ENCODE measurements around the gene HDAC11.

The HDAC11 gene

GRCh38 chr3:13466781-13467180 is 13.3 kb upstream of the HDAC11 start:
- DNase-seq = no peak

- no peak for DNase-seq
Observed at GRCh38 chr3:13470894-13471574, 9.1 kb upstream of the HDAC11 start.

- no peak for DNase-seq
Observed at GRCh38 chr3:13472286-13472685, 7.8 kb upstream of the HDAC11 start.

GRCh38 chr3:13473020-13473419 is 7.1 kb upstream of the HDAC11 start:
- no peak for DNase-seq

GRCh38 chr3:13474021-13474420 is 6.1 kb upstream of the HDAC11 start:
- DNase-seq = no peak

- no peak for DNase-seq
Observed at GRCh38 chr3:13474776-13475303, 5.3 kb upstream of the HDAC11 start.

- DNase-seq = peak in 2 of 56 donors; percentile 21 to 30
Observed at GRCh38 chr3:13475871-13476590, 4.1 kb upstream of the HDAC11 start.

GRCh38 chr3:13477943-13478342 is 2.2 kb upstream of the HDAC11 start:
- peak in 26 of 56 donors; percentile 14 to 69 (median 34) for DNase-seq

GRCh38 chr3:13479332-13479581 is 849 bp upstream of the HDAC11 start:
- DNase-seq = peak in 45 of 56 donors; percentile 66 to 98 (median 92)

- DNase-seq = peak in 37 of 56 donors; percentile 7 to 73 (median 61)
Observed at GRCh38 chr3:13480340-13481318, 523 bp downstream of the HDAC11 start.

GRCh38 chr3:13482106-13482690 is 2.1 kb downstream of the HDAC11 start:
- DNase-seq = no peak

GRCh38 chr3:13483286-13483685 is 3.2 kb downstream of the HDAC11 start:
- no peak for DNase-seq

GRCh38 chr3:13483988-13484695 is 4.0 kb downstream of the HDAC11 start:
- DNase-seq = no peak

GRCh38 chr3:13484851-13485590 is 4.9 kb downstream of the HDAC11 start:
- DNase-seq = peak in 31 of 56 donors; percentile 8 to 64 (median 34)

GRCh38 chr3:13485630-13486562 is 5.8 kb downstream of the HDAC11 start:
- DNase-seq = peak in 3 of 56 donors; percentile 16 to 29 (median 20)

- no peak for DNase-seq
Observed at GRCh38 chr3:13487403-13487802, 7.3 kb downstream of the HDAC11 start.

- DNase-seq = peak in 16 of 56 donors; percentile 13 to 73 (median 34)
Observed at GRCh38 chr3:13491206-13491974, 11.3 kb downstream of the HDAC11 start.

GRCh38 chr3:13492048-13492447 is 11.9 kb downstream of the HDAC11 start:
- no peak for DNase-seq
